NB4 (cell line): Measurements from ENCODE around the gene SPSB1.
A peak's percentile ranks its signal among the peaks of the same experiment; 100 is the strongest.

ENCODE experiments used
- CTCF ChIP-seq: IDR thresholded peaks from one replicate; pipeline ENCODE4 v1.5.1; 2012; ENCODE audit warnings: low read depth, low read length
- POLR2A ChIP-seq: IDR thresholded peaks from 2 replicates; pipeline ENCODE4 v1.6.1; 2011; ENCODE audit warnings: mild to moderate bottlenecking; ENCODE audit not compliant: insufficient read length; ENCODE audit errors: extremely low read depth

- TF ChIP-seq CTCF (no peak), POLR2A (peak; percentile 47)
Measured at GRCh38 chr1:9292361-9293240, at the start of gene SPSB1.
